ENCODE data around the gene UCK2.

DNA sequence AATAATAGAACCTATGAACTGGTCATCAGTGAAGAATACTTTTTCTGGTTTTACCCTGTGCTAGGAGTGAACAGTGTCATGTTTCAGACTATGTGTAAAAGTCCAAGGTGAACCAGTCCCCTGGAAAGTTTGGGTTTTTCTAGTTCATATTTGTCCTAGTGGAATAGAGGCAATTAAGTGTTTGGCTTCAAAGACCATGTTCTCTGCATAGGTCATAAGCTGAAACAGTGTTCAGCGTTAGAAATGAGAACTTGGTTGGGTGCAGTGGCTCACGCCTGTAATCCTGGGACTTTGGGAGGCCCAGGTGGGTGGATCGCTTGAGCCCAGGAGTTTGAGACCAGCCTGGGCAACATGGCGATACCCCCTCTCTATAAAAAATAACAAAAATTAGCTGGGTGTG lies 77.5 kb downstream of the UCK2 start:
- TF ChIP-seq, protein P1, sequence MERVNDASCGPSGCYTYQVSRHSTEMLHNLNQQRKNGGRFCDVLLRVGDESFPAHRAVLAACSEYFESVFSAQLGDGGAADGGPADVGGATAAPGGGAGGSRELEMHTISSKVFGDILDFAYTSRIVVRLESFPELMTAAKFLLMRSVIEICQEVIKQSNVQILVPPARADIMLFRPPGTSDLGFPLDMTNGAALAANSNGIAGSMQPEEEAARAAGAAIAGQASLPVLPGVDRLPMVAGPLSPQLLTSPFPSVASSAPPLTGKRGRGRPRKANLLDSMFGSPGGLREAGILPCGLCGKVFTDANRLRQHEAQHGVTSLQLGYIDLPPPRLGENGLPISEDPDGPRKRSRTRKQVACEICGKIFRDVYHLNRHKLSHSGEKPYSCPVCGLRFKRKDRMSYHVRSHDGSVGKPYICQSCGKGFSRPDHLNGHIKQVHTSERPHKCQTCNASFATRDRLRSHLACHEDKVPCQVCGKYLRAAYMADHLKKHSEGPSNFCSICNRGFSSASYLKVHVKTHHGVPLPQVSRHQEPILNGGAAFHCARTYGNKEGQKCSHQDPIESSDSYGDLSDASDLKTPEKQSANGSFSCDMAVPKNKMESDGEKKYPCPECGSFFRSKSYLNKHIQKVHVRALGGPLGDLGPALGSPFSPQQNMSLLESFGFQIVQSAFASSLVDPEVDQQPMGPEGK (CRISPR knock-in tag; IDR thresholded peaks at IDR 0.05; ENCODE audit: borderline replicate concordance): no peak
- TF ChIP-seq RARB (CRISPR knock-in tag; IDR thresholded peaks at IDR 0.05): no peak
- TF ChIP-seq ZFP30 (CRISPR knock-in tag; IDR thresholded peaks at IDR 0.05): no peak
- no peak for TF ChIP-seq ZFP3 (CRISPR knock-in tag; IDR thresholded peaks at IDR 0.05)
- no peak for TF ChIP-seq ZNF8 (CRISPR knock-in tag; IDR thresholded peaks at IDR 0.05)
- no peak for TF ChIP-seq ARNTL (CRISPR knock-in tag; IDR thresholded peaks at IDR 0.05; ENCODE audit: borderline replicate concordance, low read depth)
- TF ChIP-seq, protein P2, sequence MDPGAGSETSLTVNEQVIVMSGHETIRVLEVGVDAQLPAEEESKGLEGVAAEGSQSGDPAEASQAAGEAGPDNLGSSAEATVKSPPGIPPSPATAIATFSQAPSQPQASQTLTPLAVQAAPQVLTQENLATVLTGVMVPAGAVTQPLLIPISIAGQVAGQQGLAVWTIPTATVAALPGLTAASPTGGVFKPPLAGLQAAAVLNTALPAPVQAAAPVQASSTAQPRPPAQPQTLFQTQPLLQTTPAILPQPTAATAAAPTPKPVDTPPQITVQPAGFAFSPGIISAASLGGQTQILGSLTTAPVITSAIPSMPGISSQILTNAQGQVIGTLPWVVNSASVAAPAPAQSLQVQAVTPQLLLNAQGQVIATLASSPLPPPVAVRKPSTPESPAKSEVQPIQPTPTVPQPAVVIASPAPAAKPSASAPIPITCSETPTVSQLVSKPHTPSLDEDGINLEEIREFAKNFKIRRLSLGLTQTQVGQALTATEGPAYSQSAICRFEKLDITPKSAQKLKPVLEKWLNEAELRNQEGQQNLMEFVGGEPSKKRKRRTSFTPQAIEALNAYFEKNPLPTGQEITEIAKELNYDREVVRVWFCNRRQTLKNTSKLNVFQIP (CRISPR knock-in tag; IDR thresholded peaks at IDR 0.05; ENCODE audit: borderline replicate concordance, low read depth): no peak
- no peak for TF ChIP-seq TOX (CRISPR knock-in tag; IDR thresholded peaks at IDR 0.05; ENCODE audit: borderline replicate concordance)
- no peak for TF ChIP-seq TCF4 (CRISPR knock-in tag; IDR thresholded peaks at IDR 0.05; ENCODE audit: borderline replicate concordance)
